HepG2 (cell line): Measurements from ENCODE around the gene NEK8. TPM values are rescaled to one million over a fixed set of nuclear protein-coding genes. Genes with fewer than 3 reads are reported as not detected.

Experiments used
- BRCA1 ChIP-seq: sonication (generic); formaldehyde crosslinking; IDR thresholded peaks from 2 replicates; pipeline ENCODE4 v1.4.0; 2020; ENCODE audit warnings: missing genetic modification reagents
- ERF ChIP-seq: IDR thresholded peaks from 2 replicates; pipeline ENCODE4 v1.6.1; 2018; ENCODE audit warnings: missing biosample characterization, missing genetic modification reagents
- FOXM1 ChIP-seq: sonication (generic); formaldehyde crosslinking; IDR thresholded peaks from 2 replicates; pipeline ENCODE4 v1.5.0; 2020; ENCODE audit warnings: missing genetic modification reagents
- GFI1 ChIP-seq: sonication (generic); formaldehyde crosslinking; IDR thresholded peaks from 2 replicates; pipeline ENCODE4 v1.5.0; 2020; ENCODE audit warnings: missing genetic modification reagents, mild to moderate bottlenecking, borderline replicate concordance
- HINFP ChIP-seq: sonication (generic); formaldehyde crosslinking; IDR thresholded peaks from 2 replicates; pipeline ENCODE4 v1.4.0; 2020; ENCODE audit warnings: low read depth, mild to moderate bottlenecking, missing genetic modification reagents
- HMG20B ChIP-seq: conservative IDR thresholded peaks from 2 replicates; pipeline ENCODE4 v1.6.1; 2016; ENCODE audit warnings: missing genetic modification reagents, missing compliant biosample characterization
- HOXA9 ChIP-seq: sonication (generic); formaldehyde crosslinking; IDR thresholded peaks from 2 replicates; pipeline ENCODE4 v1.8.1; 2022; ENCODE audit warnings: missing genetic modification reagents, mild to moderate bottlenecking, moderate library complexity, borderline replicate concordance
- LBX2 ChIP-seq: sonication (generic); formaldehyde crosslinking; IDR thresholded peaks from 2 replicates; pipeline ENCODE4 v1.5.0; 2020; ENCODE audit warnings: missing genetic modification reagents, mild to moderate bottlenecking, borderline replicate concordance
- RXRA ChIP-seq: sonication (generic); formaldehyde crosslinking; IDR thresholded peaks from 2 replicates; pipeline ENCODE4 v1.5.1; 2020; ENCODE audit warnings: missing genetic modification reagents
- SALL1 ChIP-seq: sonication (generic); formaldehyde crosslinking; IDR thresholded peaks from 2 replicates; pipeline ENCODE4 v1.8.0; 2022; ENCODE audit warnings: mild to moderate bottlenecking, missing genetic modification reagents
- SIN3A ChIP-seq: IDR thresholded peaks from 2 replicates; pipeline ENCODE4 v1.6.1; 2011; ENCODE audit warnings: low read depth, mild to moderate bottlenecking, control low read depth, low read length, borderline replicate concordance
- SKI ChIP-seq: fragments of 450-650 bp; IDR thresholded peaks from one replicate; pipeline ENCODE4 v1.6.1; 2018; ENCODE audit warnings: mild to moderate bottlenecking; ENCODE audit not compliant: partially characterized antibody
- THAP9 ChIP-seq: sonication (generic); formaldehyde crosslinking; IDR thresholded peaks from 2 replicates; pipeline ENCODE4; 2020; ENCODE audit warnings: missing genetic modification reagents, mild to moderate bottlenecking, borderline replicate concordance
- ZBTB20 ChIP-seq: sonication (generic); formaldehyde crosslinking; IDR thresholded peaks from 2 replicates; pipeline ENCODE4 v1.8.1; 2023; ENCODE audit warnings: missing genetic modification reagents, low read depth, mild to moderate bottlenecking, borderline replicate concordance
- ZBTB7B ChIP-seq: sonication (generic); formaldehyde crosslinking; IDR thresholded peaks from 2 replicates; pipeline ENCODE4 v1.4.0; 2020; ENCODE audit warnings: missing genetic modification reagents
- ZFP62 ChIP-seq: sonication (generic); formaldehyde crosslinking; IDR thresholded peaks from 2 replicates; pipeline ENCODE4 v1.4.0; 2020; ENCODE audit warnings: missing genetic modification reagents
- ZNF574 ChIP-seq: sonication (generic); formaldehyde crosslinking; IDR thresholded peaks from 2 replicates; pipeline ENCODE4 v1.4.0; 2020; ENCODE audit warnings: missing genetic modification reagents
- ZNF598 ChIP-seq: sonication (generic); formaldehyde crosslinking; IDR thresholded peaks from 2 replicates; pipeline ENCODE4 v1.5.1; 2020; ENCODE audit warnings: mild to moderate bottlenecking, missing genetic modification reagents, borderline replicate concordance
- ZNF780A ChIP-seq: sonication (generic); formaldehyde crosslinking; IDR thresholded peaks from 2 replicates; pipeline ENCODE4 v1.8.0; 2022; ENCODE audit warnings: mild to moderate bottlenecking, missing genetic modification reagents, moderate library complexity
- ZSCAN5A ChIP-seq: sonication (generic); formaldehyde crosslinking; IDR thresholded peaks from 2 replicates; pipeline ENCODE4 v1.8.0; 2022; ENCODE audit warnings: mild to moderate bottlenecking, missing genetic modification reagents, borderline replicate concordance
- polyA plus RNA-seq, 8 experiments: library from polyadenylated mRNA; depleted of rRNA in 3 of 8; stranded (reverse) in 7 of 8; unstranded in 1 of 8; fragments of >200 nt; fragmentation: Illumina TruSeq in 4 of 8; extraction: Trizol in 4 of 8; gene quantifications; 2 replicates each; pipeline versions ENCODE4 v1.2.1 to v1.2.3, GENCODE V29; 2011 to 2016; ENCODE audit warnings: low read depth in 4 of 8, missing spikeins in 1 of 8, mixed read lengths in 1 of 8; ENCODE audit not compliant: insufficient read depth in 1 of 8
- total RNA-seq, 5 experiments: library from RNA; depleted of rRNA; stranded (reverse); fragments of >200 nt; fragmentation: Illumina TruSeq; extraction: Trizol; gene quantifications; 2 replicates each; pipeline ENCODE4 v1.2.3, GENCODE V29; 2016; ENCODE audit warnings: low read depth in 1 of 5

Gene NEK8
- total and polyA plus RNA-seq, 2 of the 13 experiments (the other 11 are each of a cell fraction or from before 2014, with no cell fraction given), result 5.8 to 13.5 TPM

- TF ChIP-seq THAP9 (CRISPR knock-in tag) (peak; percentile 19; the same call in 1 of the 2 replicates), ZSCAN5A (peak; percentile 64; the same call in 1 of the 2 replicates), RXRA (CRISPR knock-in tag) (no peak; the same call in none of the 2 replicates), SALL1 (CRISPR knock-in tag) (peak; percentile 63), ZFP62 (CRISPR knock-in tag) (no peak), ZBTB20 (CRISPR knock-in tag) (no peak), LBX2 (CRISPR knock-in tag) (peak; percentile 45; the same call in 1 of the 2 replicates), ZBTB7B (peak; percentile 75; the same call in 1 of the 2 replicates), BRCA1 (CRISPR knock-in tag) (peak; percentile 81; the same call in 1 of the 2 replicates), ZNF598 (CRISPR knock-in tag) (peak; percentile 40; the same call in 1 of the 2 replicates), SKI (no peak), HOXA9 (CRISPR knock-in tag) (no peak), ZNF574 (peak; percentile 50; the same call in 1 of the 2 replicates), HINFP (peak; percentile 68; the same call in 1 of the 2 replicates), ZNF780A (CRISPR knock-in tag) (no peak), HMG20B (CRISPR knock-in tag) (no peak), FOXM1 (CRISPR knock-in tag) (no peak), GFI1 (CRISPR knock-in tag) (peak; percentile 53; the same call in 1 of the 2 replicates), SIN3A (peak; percentile 61; the same call in 1 of the 2 replicates), ERF (CRISPR knock-in tag) (0 out of 2 replicates have a peak, but pooled peaks have one; percentile 65)
These were observed 2.8 kb upstream of the NEK8 start (continued) for GRCh38 chr17:28725660-28726225.
